Fibroblast of gingiva (primary cell): Measurements from ENCODE around the gene CHGA.
A peak's percentile ranks its signal among the peaks of the same experiment; 100 is the strongest.

Experiments used
- DNase-seq: peaks from one replicate; pipeline ENCODE4 v3.0.0-alpha.2; 2011; ENCODE audit warnings: low read depth

Gene CHGA

GRCh38 chr14:92944976-92945375, 22.0 kb downstream of the CHGA start:
- no peak for DNase-seq

GRCh38 chr14:92945544-92945943, 22.6 kb downstream of the CHGA start:
- no peak for DNase-seq

- DNase-seq = peak; percentile 5
Measured at GRCh38 chr14:92945959-92946846, 23.3 kb downstream of the CHGA start.

GRCh38 chr14:92946847-92947545, 24.0 kb downstream of the CHGA start:
- DNase-seq = no peak

- DNase-seq = no peak
Measured at GRCh38 chr14:92948647-92949046, 25.7 kb downstream of the CHGA start.

- no peak for DNase-seq
Measured at GRCh38 chr14:92949496-92950192, 26.7 kb downstream of the CHGA start.

- DNase-seq = no peak
Measured at GRCh38 chr14:92950193-92950540, 27.2 kb downstream of the CHGA start.

- DNase-seq = no peak
Measured at GRCh38 chr14:92950773-92951172, 27.8 kb downstream of the CHGA start.

- DNase-seq = no peak
Measured at GRCh38 chr14:92951261-92951660, 28.3 kb downstream of the CHGA start.

- peak; percentile 57 for DNase-seq
Measured at GRCh38 chr14:92951912-92952471, 29.0 kb downstream of the CHGA start.

GRCh38 chr14:92952481-92953298, 29.7 kb downstream of the CHGA start:
- DNase-seq = no peak

GRCh38 chr14:92953526-92953925, 30.6 kb downstream of the CHGA start:
- DNase-seq = no peak

GRCh38 chr14:92954933-92955332, 32.0 kb downstream of the CHGA start:
- DNase-seq = no peak

GRCh38 chr14:92955381-92955780, 32.4 kb downstream of the CHGA start:
- DNase-seq = no peak

- no peak for DNase-seq
Measured at GRCh38 chr14:92956961-92957360, 34.0 kb downstream of the CHGA start.

- no peak for DNase-seq
Measured at GRCh38 chr14:92958373-92959188, 35.6 kb downstream of the CHGA start.

- DNase-seq = no peak
Measured at GRCh38 chr14:92959189-92959531, 36.2 kb downstream of the CHGA start.

- DNase-seq = no peak
Measured at GRCh38 chr14:92959761-92960680, 37.1 kb downstream of the CHGA start.

- no peak for DNase-seq
Measured at GRCh38 chr14:92960706-92961566, 38.0 kb downstream of the CHGA start.
